Karpas-422 (cell line): ENCODE measurements around the gene RGL1. TPM values are rescaled to one million over a fixed set of nuclear protein-coding genes. Genes with fewer than 3 reads are reported as not detected.

Experiments used
- DNase-seq: peaks from one replicate; pipeline ENCODE4 v3.0.0-alpha.2; 2015
- H2AFZ ChIP-seq: fragments of 200-600 bp; sonication (generic); 2 replicates; pipeline ENCODE4 v1.6.1; 2014; ENCODE audit warnings: antibody characterized with exemption, low read length, mixed read lengths
- H3K27ac ChIP-seq: fragments of 200-600 bp; sonication (generic); 2 replicates; pipeline ENCODE4 v1.5.1; 2014; ENCODE audit warnings: mild to moderate bottlenecking, low read length, moderate library complexity
- H3K27me3 ChIP-seq: fragments of 200-600 bp; sonication (generic); 2 replicates; pipeline ENCODE4 v1.6.1; 2014; ENCODE audit warnings: low read length, mixed read lengths
- H3K36me3 ChIP-seq: fragments of 200-600 bp; sonication (generic); 2 replicates; pipeline ENCODE4 v1.6.1; 2014; ENCODE audit warnings: low read length, mixed read lengths; ENCODE audit not compliant: insufficient read depth
- H3K4me1 ChIP-seq: fragments of 200-600 bp; sonication (generic); 2 replicates; pipeline ENCODE4 v1.6.1; 2014; ENCODE audit warnings: mild to moderate bottlenecking, low read length, mixed read lengths
- H3K4me2 ChIP-seq: fragments of 200-600 bp; sonication (generic); 2 replicates; pipeline ENCODE4 v1.6.1; 2014; ENCODE audit warnings: low read length, low read depth, mild to moderate bottlenecking; ENCODE audit not compliant: poor library complexity, severe bottlenecking
- H3K4me3 ChIP-seq: fragments of 200-600 bp; sonication (generic); 2 replicates; pipeline ENCODE4 v1.5.1; 2014; ENCODE audit warnings: mild to moderate bottlenecking, antibody characterized with exemption, low read length, mixed read lengths
- H3K79me2 ChIP-seq: fragments of 200-600 bp; sonication (generic); 2 replicates; pipeline ENCODE4 v1.6.1; 2014; ENCODE audit warnings: mild to moderate bottlenecking, low read length, mixed read lengths
- H3K9ac ChIP-seq: fragments of 200-600 bp; sonication (generic); 2 replicates; pipeline ENCODE4 v1.6.0; 2014; ENCODE audit warnings: low read length
- H3K9me2 ChIP-seq: fragments of 200-600 bp; sonication (generic), shearing (Covaris generic); replicated peaks from 2 replicates; pipeline ENCODE4 v1.6.0; 2014; ENCODE audit warnings: mild to moderate bottlenecking, low read length, moderate library complexity; ENCODE audit not compliant: insufficient read depth
- H3K9me3 ChIP-seq: fragments of 300-700, 200-600 bp; sonication (generic); 2 replicates; pipeline ENCODE4 v1.6.1; 2014; ENCODE audit warnings: low read length, mixed read lengths
- H4K20me1 ChIP-seq: fragments of 200-600 bp; sonication (generic); 2 replicates; pipeline ENCODE4 v1.6.1; 2014; ENCODE audit warnings: mild to moderate bottlenecking, antibody characterized with exemption, low read length, low read depth; ENCODE audit not compliant: insufficient read depth
- total RNA-seq: library from RNA; depleted of rRNA; stranded (reverse); fragments of >200 nt; shearing (Covaris generic); gene quantifications from 2 replicates; pipeline ENCODE4 v1.2.3, GENCODE V29; 2014; ENCODE audit warnings: low replicate concordance

RGL1 gene
- total RNA-seq, 1 experiment from 2014 or later: 1.0 TPM

DNA sequence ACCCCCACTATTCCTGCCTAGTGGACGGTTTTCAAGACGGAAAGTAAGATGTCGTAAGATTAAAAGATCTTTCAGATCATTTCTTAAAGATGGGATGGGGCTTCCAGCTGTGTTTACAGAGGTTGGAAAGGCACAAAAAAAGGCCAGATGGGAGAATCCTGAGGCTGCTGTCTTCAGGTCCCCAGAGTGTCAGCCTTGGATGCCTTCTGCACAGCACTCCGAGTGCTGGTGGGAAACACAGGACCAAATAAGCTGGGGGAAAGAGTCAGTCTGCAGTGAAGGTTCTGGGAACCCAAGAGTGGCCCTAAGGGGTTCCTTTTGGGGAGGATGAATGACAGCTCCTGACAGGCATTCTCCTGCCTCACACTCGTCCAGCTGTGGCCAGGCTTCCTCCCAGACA is 136.1 kb downstream of the RGL1 start:
- Histone ChIP-seq H3K27ac (no peak overlapping the region), H3K4me1 (peaks cover 5% of the 10 kb centered on the region), H3K9me3 (no peaks in the 10 kb centered on the region), H4K20me1 (no peaks in the 10 kb centered on the region), H3K4me2 (no peak overlapping the region), H3K9me2 (no peaks in the 10 kb centered on the region), H3K36me3 (no peaks in the 10 kb centered on the region), H3K9ac (no peak overlapping the region), H3K27me3 (no peaks in the 10 kb centered on the region), H3K4me3 (no peak overlapping the region), H3K79me2 (no peaks in the 10 kb centered on the region), H2AFZ (no peak overlapping the region)
- no peak for DNase-seq

DNA sequence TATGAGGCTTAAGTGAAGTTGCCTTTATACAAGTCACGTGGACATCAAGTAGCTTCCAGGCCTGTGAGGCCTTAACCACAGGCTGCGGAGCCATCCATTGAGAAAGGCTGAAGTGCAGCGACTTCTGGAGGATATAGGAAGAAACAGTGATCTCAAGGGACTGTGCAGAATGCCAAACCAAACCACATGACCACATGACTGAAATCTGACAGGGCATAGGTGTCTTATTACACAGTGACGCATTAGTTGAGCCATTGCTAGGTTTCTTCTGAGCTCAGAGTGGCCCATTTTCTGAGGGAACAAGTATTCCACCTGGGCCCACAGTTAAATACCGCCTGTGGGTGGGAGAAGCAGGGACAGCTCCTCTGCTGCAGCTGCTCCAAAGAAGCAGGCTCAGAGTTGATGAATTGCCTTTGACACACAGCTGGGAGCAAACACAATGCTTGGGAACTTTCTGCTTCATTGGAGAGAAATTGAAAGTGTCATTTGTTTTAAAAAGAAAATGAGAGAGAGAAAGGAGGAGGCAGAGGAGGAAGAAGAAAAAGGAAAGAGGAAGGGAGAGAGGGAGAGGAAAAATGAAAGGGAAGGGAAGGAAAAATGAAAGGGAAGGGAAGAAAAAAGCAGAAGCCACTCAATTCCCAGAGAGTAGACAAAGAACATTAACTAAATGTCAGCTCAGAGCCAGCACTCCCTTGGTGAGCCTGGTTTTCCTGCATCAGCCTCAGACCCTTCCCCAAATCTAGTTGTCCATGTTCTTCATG is 138.2 kb downstream of the RGL1 start:
- Histone ChIP-seq H3K9me2 (no peaks in the 10 kb centered on the region), H3K9ac (no peak overlapping the region), H4K20me1 (no peaks in the 10 kb centered on the region), H3K27me3 (no peaks in the 10 kb centered on the region), H3K36me3 (no peaks in the 10 kb centered on the region), H3K4me3 (no peak overlapping the region), H3K79me2 (no peaks in the 10 kb centered on the region), H3K27ac (no peak overlapping the region), H3K9me3 (no peaks in the 10 kb centered on the region), H2AFZ (no peak overlapping the region), H3K4me2 (no peak overlapping the region), H3K4me1 (peaks cover 5% of the 10 kb centered on the region)
- peak; percentile 44 for DNase-seq

DNA sequence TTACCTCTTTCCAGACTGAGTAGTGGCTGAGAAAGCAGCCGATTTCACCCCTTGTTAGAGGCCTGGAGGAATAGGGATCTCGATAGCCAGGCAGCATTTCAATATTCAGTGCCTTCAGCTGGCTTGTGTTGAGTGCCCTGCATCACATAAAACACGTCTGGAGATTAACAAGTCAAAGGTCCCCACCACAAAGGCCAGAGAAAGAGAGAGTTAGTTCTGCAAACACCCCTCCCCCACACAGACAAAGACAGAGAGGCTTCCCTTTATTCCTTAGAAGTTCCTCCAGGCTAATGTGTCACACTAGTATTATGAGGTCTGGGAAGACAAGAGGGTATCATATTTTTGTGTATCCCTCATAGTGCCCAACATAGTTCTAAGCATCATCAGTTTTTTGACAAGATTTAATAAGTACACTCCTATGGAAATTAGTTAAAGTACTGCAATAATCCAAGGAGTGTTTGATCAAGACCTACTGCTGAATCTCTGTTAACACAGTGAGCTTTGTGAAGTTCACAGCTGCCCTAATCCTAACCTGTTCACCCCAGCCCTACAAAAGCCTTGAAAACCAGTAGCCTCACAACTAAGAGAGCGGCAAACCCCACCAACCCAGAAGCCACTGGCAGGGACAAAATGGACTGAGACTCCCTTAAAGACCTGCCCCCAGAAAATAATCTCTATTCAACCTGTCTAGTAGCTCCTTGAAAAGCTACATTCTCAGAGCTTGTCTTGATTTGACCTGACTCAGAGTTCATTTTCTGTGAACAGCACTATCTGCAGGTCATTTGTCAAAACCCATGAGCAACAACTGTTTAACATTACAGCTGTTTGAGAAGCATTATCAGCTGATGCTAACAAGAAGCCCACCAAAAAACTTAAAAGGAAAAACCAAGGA is 140.8 kb downstream of the RGL1 start:
- no peaks in the 10 kb centered on the region for H4K20me1 ChIP-seq
- no peaks in the 10 kb centered on the region for H3K27me3 ChIP-seq
- no peak for DNase-seq
- no peak overlapping the region for H3K27ac ChIP-seq
- H3K79me2 ChIP-seq: no peaks in the 10 kb centered on the region
- no peaks in the 10 kb centered on the region for H3K9me2 ChIP-seq
- no peak overlapping the region for H3K9ac ChIP-seq
- H3K36me3 ChIP-seq: no peaks in the 10 kb centered on the region
- no peaks in the 10 kb centered on the region for H3K9me3 ChIP-seq
- H3K4me3 ChIP-seq: no peak overlapping the region
- no peak overlapping the region for H3K4me2 ChIP-seq
- no peak overlapping the region for H2AFZ ChIP-seq
- H3K4me1 ChIP-seq: peaks cover 5% of the 10 kb centered on the region

DNA sequence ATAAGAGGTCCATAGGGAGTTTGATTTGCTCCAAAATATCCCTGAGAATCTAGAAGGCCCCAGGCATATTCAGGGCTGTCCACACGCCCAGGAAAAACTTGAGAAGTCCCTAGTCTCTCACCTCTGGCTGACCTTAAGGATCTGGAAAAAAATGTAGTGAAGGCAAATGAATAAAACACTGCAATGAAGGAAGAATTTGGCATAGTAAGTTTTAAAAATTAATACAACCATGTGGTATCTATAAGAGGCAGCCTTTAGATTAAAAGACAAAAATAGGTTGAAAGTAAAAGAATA is 141.3 kb downstream of the RGL1 start:
- Histone ChIP-seq H3K4me1 (peaks cover 5% of the 10 kb centered on the region), H3K27me3 (no peaks in the 10 kb centered on the region), H3K36me3 (no peaks in the 10 kb centered on the region), H4K20me1 (no peaks in the 10 kb centered on the region), H3K9ac (no peak overlapping the region), H3K4me3 (no peak overlapping the region), H3K9me3 (no peaks in the 10 kb centered on the region), H3K4me2 (no peak overlapping the region), H3K79me2 (no peaks in the 10 kb centered on the region), H3K9me2 (no peaks in the 10 kb centered on the region), H3K27ac (no peak overlapping the region), H2AFZ (no peak overlapping the region)
- no peak for DNase-seq

DNA sequence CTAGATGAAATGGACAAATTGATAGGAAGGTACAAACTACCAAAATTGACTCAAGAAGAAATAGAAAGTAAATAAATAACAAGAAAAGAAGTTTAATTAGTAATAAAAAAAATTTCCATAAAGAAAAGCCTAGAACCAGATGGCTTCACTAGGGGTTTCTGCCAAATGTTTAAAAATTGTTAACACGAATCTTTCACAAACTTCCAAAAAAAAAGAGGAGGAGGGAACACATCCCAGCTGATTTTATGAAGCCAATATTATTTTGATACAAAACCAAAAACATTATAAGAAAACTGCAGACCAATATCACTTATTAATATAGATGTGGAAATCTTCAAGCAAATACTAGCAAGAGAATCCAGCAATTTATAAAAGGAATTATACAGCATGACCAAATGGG is 143.1 kb downstream of the RGL1 start:
- Histone ChIP-seq H3K79me2 (no peaks in the 10 kb centered on the region), H3K9me3 (no peaks in the 10 kb centered on the region), H3K36me3 (no peaks in the 10 kb centered on the region), H4K20me1 (no peaks in the 10 kb centered on the region), H3K27me3 (no peaks in the 10 kb centered on the region), H2AFZ (no peak overlapping the region), H3K9me2 (no peaks in the 10 kb centered on the region), H3K27ac (no peak overlapping the region), H3K4me3 (no peak overlapping the region), H3K9ac (no peak overlapping the region), H3K4me1 (peaks cover 2% of the 10 kb centered on the region), H3K4me2 (no peak overlapping the region)
- DNase-seq: no peak

DNA sequence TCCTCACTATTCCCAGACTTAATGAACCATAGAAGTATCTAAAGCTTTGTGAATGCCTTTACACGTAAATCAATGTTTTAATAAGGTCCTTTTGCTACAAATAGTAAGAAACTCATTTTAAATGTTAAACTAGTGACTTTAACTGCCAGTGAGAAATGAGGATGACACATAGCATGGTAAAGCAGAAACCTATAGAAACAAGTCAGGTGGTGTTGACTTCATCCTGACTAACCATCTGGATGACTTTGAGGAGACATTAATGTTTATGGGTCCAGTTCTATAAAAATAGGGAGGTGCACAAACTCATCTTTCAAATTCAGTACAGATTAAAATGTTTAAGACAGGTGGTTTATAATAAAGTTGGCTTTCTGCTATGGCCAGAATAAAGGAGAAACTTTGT is 147.2 kb downstream of the RGL1 start:
- Histone ChIP-seq H3K36me3 (no peaks in the 10 kb centered on the region), H3K9me2 (no peaks in the 10 kb centered on the region), H3K9ac (no peak overlapping the region), H3K4me1 (no peaks in the 10 kb centered on the region), H3K9me3 (no peaks in the 10 kb centered on the region), H3K27ac (no peak overlapping the region), H3K79me2 (no peaks in the 10 kb centered on the region), H3K4me3 (no peak overlapping the region), H3K4me2 (no peak overlapping the region), H3K27me3 (no peaks in the 10 kb centered on the region), H4K20me1 (no peaks in the 10 kb centered on the region), H2AFZ (no peak overlapping the region)
- DNase-seq: no peak

DNA sequence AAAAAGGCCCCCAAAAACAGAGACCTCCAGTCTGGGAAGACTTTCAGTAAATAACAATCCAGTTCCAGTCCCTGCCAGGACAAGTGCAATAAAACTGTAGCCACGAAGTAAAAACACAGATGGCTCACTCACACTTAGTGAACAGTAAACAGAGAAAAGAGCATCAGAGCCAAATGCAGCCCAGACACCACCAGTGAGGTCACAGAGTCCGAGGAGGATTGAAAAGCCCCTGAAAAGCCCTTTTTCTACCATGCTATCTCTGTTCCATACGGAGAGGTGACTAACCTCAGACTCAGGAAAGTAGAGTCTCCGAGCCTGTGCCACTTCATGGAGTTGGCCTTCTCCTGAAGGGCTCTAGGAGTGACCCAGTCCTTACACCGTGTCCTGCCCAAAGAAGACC is 148.1 kb downstream of the RGL1 start:
- no peak for DNase-seq
- no peaks in the 10 kb centered on the region for H3K4me1 ChIP-seq
- H3K79me2 ChIP-seq: no peaks in the 10 kb centered on the region
- no peak overlapping the region for H2AFZ ChIP-seq
- no peaks in the 10 kb centered on the region for H4K20me1 ChIP-seq
- H3K4me2 ChIP-seq: no peak overlapping the region
- H3K27ac ChIP-seq: no peak overlapping the region
- no peak overlapping the region for H3K9ac ChIP-seq
- H3K36me3 ChIP-seq: no peaks in the 10 kb centered on the region
- no peaks in the 10 kb centered on the region for H3K9me2 ChIP-seq
- H3K27me3 ChIP-seq: no peaks in the 10 kb centered on the region
- no peaks in the 10 kb centered on the region for H3K9me3 ChIP-seq
- no peak overlapping the region for H3K4me3 ChIP-seq

DNA sequence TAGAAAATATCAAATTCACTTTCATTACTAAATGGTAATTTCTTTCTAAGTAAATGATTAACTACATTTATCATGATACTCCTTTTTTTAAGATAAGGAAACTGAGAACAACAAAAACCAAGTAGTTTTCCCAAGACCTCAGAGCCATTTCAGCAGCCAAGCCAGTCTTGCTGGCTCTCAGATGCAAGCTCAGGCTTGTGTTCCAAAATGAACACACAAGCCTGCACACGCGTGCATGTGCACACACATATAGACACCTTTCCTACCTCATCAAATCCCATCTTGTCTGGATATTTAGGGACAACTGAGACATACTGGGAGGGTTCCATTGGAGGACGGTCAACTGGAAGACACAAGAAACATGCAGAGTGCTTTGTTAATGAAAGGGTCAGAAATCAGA is 149.6 kb downstream of the RGL1 start:
- H3K4me1 ChIP-seq: no peaks in the 10 kb centered on the region
- H3K27me3 ChIP-seq: no peaks in the 10 kb centered on the region
- no peak overlapping the region for H3K4me3 ChIP-seq
- no peak overlapping the region for H3K4me2 ChIP-seq
- no peak overlapping the region for H3K27ac ChIP-seq
- H2AFZ ChIP-seq: no peak overlapping the region
- DNase-seq: no peak
- H3K9me2 ChIP-seq: no peaks in the 10 kb centered on the region
- no peaks in the 10 kb centered on the region for H3K9me3 ChIP-seq
- no peak overlapping the region for H3K9ac ChIP-seq
- H4K20me1 ChIP-seq: no peaks in the 10 kb centered on the region
- H3K79me2 ChIP-seq: no peaks in the 10 kb centered on the region
- H3K36me3 ChIP-seq: no peaks in the 10 kb centered on the region
